GM19324 (cell line): Measurements from ENCODE around the gene EDA.

Experiments
- ATAC-seq: cut with Tn5 transposase; IDR thresholded peaks from one replicate; pipeline ENCODE4 v1.9.1; 2021; ENCODE audit warnings: mild to moderate bottlenecking, moderate library complexity; ENCODE audit not compliant: unreplicated experiment, low FRiP score

The EDA gene

GRCh38 chrX:69615779-69616456 is at the start of gene EDA:
EDA (plus strand) TSS chrX:69616113.
- ATAC-seq, result peak; percentile 68

GRCh38 chrX:69568828-69569227 is 47.1 kb upstream of the EDA start:
- ATAC-seq, result no peak

- no peak for ATAC-seq
Observed at GRCh38 chrX:69597399-69597798, 18.5 kb upstream of the EDA start.

- ATAC-seq, result no peak
Observed at GRCh38 chrX:69600182-69600581, 15.7 kb upstream of the EDA start.

GRCh38 chrX:69603566-69604194 is 12.2 kb upstream of the EDA start:
- ATAC-seq, result no peak

- ATAC-seq, result no peak
Observed at GRCh38 chrX:69605521-69605920, 10.4 kb upstream of the EDA start.

- no peak for ATAC-seq
Observed at GRCh38 chrX:69607616-69608015, 8.3 kb upstream of the EDA start.

GRCh38 chrX:69613946-69614345 is 2.0 kb upstream of the EDA start:
- no peak for ATAC-seq

- no peak for ATAC-seq
Observed at GRCh38 chrX:69614886-69615285, 1.0 kb upstream of the EDA start.

- no peak for ATAC-seq
Observed at GRCh38 chrX:69615342-69615741, 571 bp upstream of the EDA start.

- ATAC-seq, result no peak
Observed at GRCh38 chrX:69616457-69617203, 717 bp downstream of the EDA start.

GRCh38 chrX:69618803-69619202 is 2.9 kb downstream of the EDA start:
- no peak for ATAC-seq

- no peak for ATAC-seq
Observed at GRCh38 chrX:69626129-69626528, 10.2 kb downstream of the EDA start.

GRCh38 chrX:69627744-69628143 is 11.8 kb downstream of the EDA start:
- no peak for ATAC-seq

GRCh38 chrX:69630147-69630546 is 14.2 kb downstream of the EDA start:
- ATAC-seq, result no peak

GRCh38 chrX:69664693-69665092 is 48.8 kb downstream of the EDA start:
- ATAC-seq, result no peak

- no peak for ATAC-seq
Observed at GRCh38 chrX:69670001-69670555, 54.2 kb downstream of the EDA start.

- no peak for ATAC-seq
Observed at GRCh38 chrX:69674891-69675290, 59.0 kb downstream of the EDA start.

GRCh38 chrX:69705818-69706217 is 89.9 kb downstream of the EDA start:
- no peak for ATAC-seq

GRCh38 chrX:69718102-69718501 is 102.2 kb downstream of the EDA start:
- no peak for ATAC-seq

- no peak for ATAC-seq
Observed at GRCh38 chrX:69724307-69724706, 108.4 kb downstream of the EDA start.
